PC-3 (cell line): ENCODE measurements around the gene FAN1. TPM values are rescaled to one million over a fixed set of nuclear protein-coding genes. Genes with fewer than 3 reads are reported as not detected.
A peak's percentile ranks its signal among the peaks of the same experiment; 100 is the strongest.

Experiments
- ATAC-seq: fragments of 200-7000 bp; cut with Tn5 transposase; 2 replicates; pipeline ENCODE4 v1.9.1; 2020; ENCODE audit warnings: mild to moderate bottlenecking, moderate library complexity
- BruUV-seq: library from RNA; stranded (reverse); fragments of 400-500 nt; replicated peaks from 2 replicates; lab custom pipeline; 2021; lab: Mats Ljungman, UMichigan
- CTCF ChIA-PET: fragments of 300-600 bp; sonication (Branson Sonifier 250); formaldehyde crosslinking; loops from one replicate; lab custom pipeline; 2022; ENCODE audit warnings: antibody characterized with exemption; lab: Charles Lee
- POLR2A ChIA-PET: fragments of 300-600 bp; sonication (Branson Sonifier 250); formaldehyde crosslinking; loops from one replicate; lab custom pipeline; 2022; ENCODE audit warnings: antibody characterized with exemption; ENCODE audit not compliant: unreplicated experiment; lab: Charles Lee
- DNase-seq: peaks from one replicate; pipeline ENCODE4 v3.0.0-alpha.2; 2015
- H2AFZ ChIP-seq: fragments of 300-600 bp; sonication (generic); 2 replicates; pipeline ENCODE4 v1.6.0; 2016; ENCODE audit warnings: antibody characterized with exemption, low read length
- H3F3A ChIP-seq: fragments of 300-600 bp; sonication (generic); one replicate; pipeline ENCODE4 v1.6.0; 2017; ENCODE audit warnings: antibody characterized with exemption, low read length, control low read depth, mild to moderate bottlenecking; ENCODE audit not compliant: unreplicated experiment
- H3K27ac ChIP-seq: fragments of 300-600 bp; sonication (generic); 2 replicates; pipeline ENCODE4 v1.5.1; 2016; ENCODE audit warnings: mild to moderate bottlenecking, low read length
- H3K27me3 ChIP-seq: fragments of 300-600 bp; sonication (generic); 2 replicates; pipeline ENCODE4 v1.6.1; 2016; ENCODE audit warnings: low read length, mixed read lengths
- H3K36me3 ChIP-seq: fragments of 300-600 bp; sonication (generic); 2 replicates; pipeline ENCODE4 v1.6.1; 2016; ENCODE audit warnings: low read depth, mixed run types, low read length, mixed read lengths
- H3K4me1 ChIP-seq: fragments of 300-600 bp; sonication (generic); 2 replicates; pipeline ENCODE4 v1.5.1; 2016; ENCODE audit warnings: low read length; ENCODE audit not compliant: insufficient read depth
- H3K4me2 ChIP-seq: fragments of 300-600 bp; sonication (generic); 2 replicates; pipeline ENCODE4 v1.6.0; 2016; ENCODE audit warnings: low read length
- H3K4me3 ChIP-seq: fragments of 300-600 bp; sonication (generic); 2 replicates; pipeline ENCODE4 v1.5.1; 2016; ENCODE audit warnings: mild to moderate bottlenecking, low read length, mixed read lengths
- H3K79me2 ChIP-seq: fragments of 300-600 bp; sonication (generic); 2 replicates; pipeline ENCODE4 v1.6.1; 2017; ENCODE audit warnings: low read length, mixed read lengths
- H3K9ac ChIP-seq: fragments of 300-600 bp; sonication (generic); 2 replicates; pipeline ENCODE4 v1.6.0; 2016; ENCODE audit warnings: mild to moderate bottlenecking, low read length
- H3K9me2 ChIP-seq: fragments of 300-600 bp; sonication (generic); replicated peaks from 2 replicates; pipeline ENCODE4 v1.6.1; 2016; ENCODE audit warnings: mixed run types, low read length, mixed read lengths
- H3K9me3 ChIP-seq: fragments of 300-600 bp; sonication (generic); 2 replicates; pipeline ENCODE4 v1.6.1; 2016; ENCODE audit warnings: low read length, mixed read lengths
- H4K20me1 ChIP-seq: fragments of 300-600 bp; sonication (generic); 2 replicates; pipeline ENCODE4 v1.6.1; 2016; ENCODE audit warnings: low read length, mixed read lengths
- CTCF ChIP-seq: fragments of 300-600 bp; sonication (generic); conservative IDR thresholded peaks from 2 replicates; pipeline ENCODE4 v1.5.1; 2017; ENCODE audit warnings: antibody characterized with exemption, low read depth, mild to moderate bottlenecking, low read length
- EZH2 ChIP-seq: fragments of 300-600 bp; sonication (generic); IDR thresholded peaks from one replicate; pipeline ENCODE4 v1.6.1; 2017; ENCODE audit warnings: antibody characterized with exemption, mild to moderate bottlenecking, low read length; ENCODE audit not compliant: unreplicated experiment
- EZH2phosphoT487 ChIP-seq: fragments of 300-600 bp; sonication (generic); IDR thresholded peaks from 2 replicates; pipeline ENCODE4 v1.6.1; 2018; ENCODE audit warnings: mild to moderate bottlenecking, antibody characterized with exemption, low read length, borderline replicate concordance
- intact Hi-C: fragments of 100-400 bp; cut with micrococcal nuclease; formaldehyde crosslinking; loops from 2 replicates; pipeline ENCODE4 v1.9.0; 2023
- total RNA-seq: library from RNA; depleted of rRNA; stranded (reverse); fragments of >200 nt; gene quantifications from 2 replicates; pipeline ENCODE4 v1.2.3, GENCODE V29; 2014

The FAN1 gene
- total RNA-seq, 1 experiment from 2014 or later = 16.4 TPM

GRCh38 chr15:30885814-30886213, 17.9 kb upstream of the FAN1 start:
- no peaks in the 10 kb centered on the region for H3K27me3 ChIP-seq
- DNase-seq (peak; percentile 48), ATAC-seq (0 out of 2 replicates have a peak, but pooled peaks have one; percentile 37)
- no peak overlapping the region for H3K27ac ChIP-seq
- POLR2A ChIA-PET = no interaction called here
- H3K4me2 ChIP-seq = no peak overlapping the region
- H3K36me3 ChIP-seq = no peaks in the 10 kb centered on the region
- no peak overlapping the region for H3K9ac ChIP-seq
- CTCF ChIA-PET = interaction anchor here (0.6 kb wide), 1 partner anchor 81 kb away, joined by 6 read pairs; no protein-coding TSS in a partner anchor
- H3K79me2 ChIP-seq = no peaks in the 10 kb centered on the region
- TF ChIP-seq EZH2phosphoT487 (no peak), EZH2 (no peak), CTCF (no peak)
- H3K4me1 ChIP-seq = no peaks in the 10 kb centered on the region
- no TSS peak for BruUV-seq
- H3F3A ChIP-seq = no peaks in the 10 kb centered on the region
- H3K9me3 ChIP-seq = no peaks in the 10 kb centered on the region
- no peak overlapping the region for H3K4me3 ChIP-seq
- no peaks in the 10 kb centered on the region for H4K20me1 ChIP-seq
- H2AFZ ChIP-seq = no peak overlapping the region
- peaks cover 8% of the 10 kb centered on the region; the same call in 1 of the 2 replicates for H3K9me2 ChIP-seq
- intact Hi-C loops = no loop called here

- Histone ChIP-seq H4K20me1 (no peaks in the 10 kb centered on the region), H2AFZ (no peak overlapping the region), H3K4me2 (no peak overlapping the region), H3K79me2 (no peaks in the 10 kb centered on the region), H3K27ac (no peak overlapping the region), H3K9me3 (no peaks in the 10 kb centered on the region), H3K9ac (no peak overlapping the region), H3K36me3 (no peaks in the 10 kb centered on the region), H3K4me3 (no peak overlapping the region), H3K27me3 (no peaks in the 10 kb centered on the region), H3K4me1 (peaks cover 7% of the 10 kb centered on the region; the same call in 1 of the 2 replicates), H3F3A (no peaks in the 10 kb centered on the region), H3K9me2 (peaks cover 8% of the 10 kb centered on the region; the same call in 1 of the 2 replicates)
- intact Hi-C loops = no loop called here
- BruUV-seq = no TSS peak
- ChIA-PET POLR2A (no interaction called here), CTCF (no interaction called here)
- no peak for TF ChIP-seq EZH2phosphoT487
- TF ChIP-seq CTCF = no peak
- no peak for TF ChIP-seq EZH2
- no peak for ATAC-seq
- no peak for DNase-seq
These were observed 14.5 kb upstream of the FAN1 start for GRCh38 chr15:30889196-30889595.

DNA sequence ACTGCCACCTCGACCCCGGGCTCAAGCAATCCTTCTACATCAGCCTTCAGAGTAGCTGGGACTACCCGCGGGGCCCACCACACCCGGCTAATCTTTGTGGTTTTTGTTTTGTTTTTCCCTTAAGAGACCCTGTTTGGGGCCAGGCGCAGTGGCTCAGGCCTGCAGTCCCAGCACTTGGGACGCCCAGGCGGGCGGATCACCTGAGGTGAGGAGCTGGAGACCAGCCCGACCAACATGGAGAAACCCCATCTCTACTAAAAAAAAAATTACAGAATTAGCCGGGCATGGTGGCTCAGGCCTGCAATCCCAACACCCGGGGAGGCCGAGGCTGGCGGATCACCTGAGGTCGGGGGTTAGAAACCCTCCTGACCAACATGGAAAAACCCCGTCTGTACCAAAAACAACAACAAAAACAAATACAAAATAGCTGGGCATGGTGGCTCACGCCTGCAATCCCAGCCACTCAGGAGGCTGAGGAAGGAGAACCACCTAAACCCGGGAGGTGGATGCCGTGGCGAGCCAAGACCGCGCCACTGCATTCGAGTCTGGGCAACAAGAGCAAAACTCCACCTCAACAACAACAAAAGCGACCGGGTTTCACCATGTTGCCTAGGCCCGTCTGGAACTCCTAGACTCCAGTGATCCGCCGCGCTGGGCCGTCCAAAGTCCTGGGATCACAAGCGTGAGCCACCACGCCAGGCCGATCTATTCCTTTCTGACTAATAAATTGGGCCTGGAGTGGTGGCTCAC, 8.1 kb upstream of the FAN1 start:
- ATAC-seq (no peak), DNase-seq (no peak)
- TF ChIP-seq EZH2phosphoT487 = no peak
- TF ChIP-seq EZH2 = no peak
- no peak for TF ChIP-seq CTCF
- Histone ChIP-seq H3K9me2 (no peaks in the 10 kb centered on the region), H3K27ac (no peak overlapping the region), H3F3A (no peaks in the 10 kb centered on the region), H3K79me2 (no peaks in the 10 kb centered on the region), H2AFZ (no peak overlapping the region), H3K9me3 (no peaks in the 10 kb centered on the region), H3K4me1 (peaks cover 15% of the 10 kb centered on the region), H3K36me3 (no peaks in the 10 kb centered on the region), H3K27me3 (no peaks in the 10 kb centered on the region), H3K4me2 (no peak overlapping the region), H4K20me1 (no peaks in the 10 kb centered on the region), H3K9ac (no peak overlapping the region), H3K4me3 (no peak overlapping the region)
- POLR2A ChIA-PET = no interaction called here
- intact Hi-C loops = loop anchor here (2.0 kb wide), 2 partner anchors 95 to 233 kb away; partner anchors contain the start of gene MTMR10
- no TSS peak for BruUV-seq
- CTCF ChIA-PET = no interaction called here
